SJSA1 (cell line): ENCODE results near the gene ANKRD27. TPM values are rescaled to one million over a fixed set of nuclear protein-coding genes. Genes with fewer than 3 reads are reported as not detected.
"Not testable (repeated sequence)": the region's sequence is repeated elsewhere in the genome, so short reads cannot be mapped to it uniquely, and the experiment has no call there.

Experiments used
- DNase-seq, 2 experiments: peaks; one replicate each; pipeline ENCODE4 v3.0.0-alpha.2; 2015 to 2020; ENCODE audit warnings: low spot score in 2 of 2, low read depth in 1 of 2
- H3K27ac ChIP-seq: fragments of 250-450 bp; sonication (Bioruptor Pico); 2 replicates; pipeline ENCODE4 v1.5.1; 2020; ENCODE audit warnings: mild to moderate bottlenecking, moderate library complexity
- H3K27me3 ChIP-seq: fragments of 250-450 bp; sonication (Bioruptor Pico); replicated peaks from 2 replicates; pipeline ENCODE4 v1.5.1; 2020; ENCODE audit warnings: mild to moderate bottlenecking, moderate library complexity
- H3K36me3 ChIP-seq: fragments of 250-450 bp; sonication (Bioruptor Pico); 2 replicates; pipeline ENCODE4 v1.5.1; 2020; ENCODE audit warnings: mild to moderate bottlenecking
- H3K4me1 ChIP-seq: fragments of 250-450 bp; sonication (Bioruptor Pico); replicated peaks from 2 replicates; pipeline ENCODE4 v1.6.1; 2021; ENCODE audit warnings: mild to moderate bottlenecking
- H3K4me3 ChIP-seq: fragments of 250-450 bp; sonication (Bioruptor Pico); 2 replicates; pipeline ENCODE4 v1.5.1; 2020; ENCODE audit warnings: mild to moderate bottlenecking
- H3K9me3 ChIP-seq: fragments of 250-450 bp; sonication (Bioruptor Pico); replicated peaks from 2 replicates; pipeline ENCODE4 v1.5.1; 2020; ENCODE audit warnings: mild to moderate bottlenecking
- total RNA-seq: library from RNA; depleted of rRNA; stranded (reverse); fragments of >200 nt; shearing (Covaris generic); gene quantifications from 2 replicates; pipeline ENCODE4 v1.2.3, GENCODE V29; 2014

Gene ANKRD27
- total RNA-seq, 1 experiment from 2014 or later, result 26.2 TPM

GRCh38 chr19:32656379-32656778 is 18.6 kb downstream of the ANKRD27 start:
- H3K27ac ChIP-seq, H3K4me3 ChIP-seq, DNase-seq, H3K4me1 ChIP-seq, H3K27me3 ChIP-seq, H3K9me3 ChIP-seq: not testable (repeated sequence)
- peaks cover 18% of the 10 kb centered on the region for H3K36me3 ChIP-seq

- Histone ChIP-seq H3K36me3 (peaks cover 24% of the 10 kb centered on the region), H3K9me3 (no peaks in the 10 kb centered on the region), H3K27ac (no peak overlapping the region), H3K4me1 (no peaks in the 10 kb centered on the region), H3K4me3 (no peak overlapping the region), H3K27me3 (no peaks in the 10 kb centered on the region)
- no peak for DNase-seq
Measured at GRCh38 chr19:32653599-32653915, 21.4 kb downstream of the ANKRD27 start.

GRCh38 chr19:32652894-32653598 is 21.9 kb downstream of the ANKRD27 start:
- no peaks in the 10 kb centered on the region for H3K27me3 ChIP-seq
- H3K27ac ChIP-seq, result no peak overlapping the region
- no peaks in the 10 kb centered on the region for H3K4me1 ChIP-seq
- peaks cover 27% of the 10 kb centered on the region for H3K36me3 ChIP-seq
- no peak for DNase-seq
- no peak overlapping the region for H3K4me3 ChIP-seq
- no peaks in the 10 kb centered on the region for H3K9me3 ChIP-seq

- not testable (repeated sequence) for DNase-seq, H3K4me3 ChIP-seq, H3K9me3 ChIP-seq, H3K27me3 ChIP-seq, H3K4me1 ChIP-seq, H3K27ac ChIP-seq
- H3K36me3 ChIP-seq, result peaks cover 31% of the 10 kb centered on the region
Measured at GRCh38 chr19:32652331-32652730, 22.6 kb downstream of the ANKRD27 start.

GRCh38 chr19:32651729-32652140 is 23.2 kb downstream of the ANKRD27 start:
- Histone ChIP-seq H3K27me3 (no peaks in the 10 kb centered on the region), H3K4me1 (no peaks in the 10 kb centered on the region), H3K27ac (no peak overlapping the region), H3K4me3 (no peak overlapping the region), H3K9me3 (no peaks in the 10 kb centered on the region), H3K36me3 (peaks cover 35% of the 10 kb centered on the region)
- no peak for DNase-seq

GRCh38 chr19:32650671-32651070 is 24.3 kb downstream of the ANKRD27 start:
- no peaks in the 10 kb centered on the region for H3K27me3 ChIP-seq
- DNase-seq, result no peak
- H3K36me3 ChIP-seq, result peaks cover 34% of the 10 kb centered on the region
- H3K9me3 ChIP-seq, result no peaks in the 10 kb centered on the region
- no peaks in the 10 kb centered on the region for H3K4me1 ChIP-seq
- no peak overlapping the region for H3K27ac ChIP-seq
- no peak overlapping the region for H3K4me3 ChIP-seq

GRCh38 chr19:32649751-32650150 is 25.2 kb downstream of the ANKRD27 start:
- Histone ChIP-seq H3K9me3 (no peaks in the 10 kb centered on the region), H3K4me1 (no peaks in the 10 kb centered on the region), H3K27ac (no peak overlapping the region), H3K27me3 (no peaks in the 10 kb centered on the region), H3K4me3 (no peak overlapping the region), H3K36me3 (peaks cover 26% of the 10 kb centered on the region)
- DNase-seq, result no peak

GRCh38 chr19:32647361-32647760 is 27.6 kb downstream of the ANKRD27 start:
- H3K4me1 ChIP-seq, result no peaks in the 10 kb centered on the region
- no peaks in the 10 kb centered on the region for H3K9me3 ChIP-seq
- no peak for DNase-seq
- H3K36me3 ChIP-seq, result peaks cover 41% of the 10 kb centered on the region
- no peak overlapping the region for H3K4me3 ChIP-seq
- H3K27ac ChIP-seq, result no peak overlapping the region
- no peaks in the 10 kb centered on the region for H3K27me3 ChIP-seq

GRCh38 chr19:32646556-32646955 is 28.4 kb downstream of the ANKRD27 start:
- Histone ChIP-seq H3K27ac (no peak overlapping the region), H3K4me1 (no peaks in the 10 kb centered on the region), H3K9me3 (no peaks in the 10 kb centered on the region), H3K4me3 (no peak overlapping the region), H3K27me3 (no peaks in the 10 kb centered on the region), H3K36me3 (peaks cover 45% of the 10 kb centered on the region)
- no peak for DNase-seq

- Histone ChIP-seq H3K4me1 (no peaks in the 10 kb centered on the region), H3K27ac (no peak overlapping the region), H3K36me3 (peaks cover 54% of the 10 kb centered on the region)
Measured at GRCh38 chr19:32642771-32643170, 32.2 kb downstream of the ANKRD27 start.

GRCh38 chr19:32638625-32639024 is 36.4 kb downstream of the ANKRD27 start:
- H3K4me3 ChIP-seq, result no peak overlapping the region
- H3K9me3 ChIP-seq, result no peaks in the 10 kb centered on the region
- peaks cover 41% of the 10 kb centered on the region for H3K36me3 ChIP-seq
- DNase-seq, result no peak
- H3K4me1 ChIP-seq, result no peaks in the 10 kb centered on the region
- no peak overlapping the region for H3K27ac ChIP-seq
- H3K27me3 ChIP-seq, result no peaks in the 10 kb centered on the region

More at GRCh38 chr19:32642771-32643170, 32.2 kb downstream of the ANKRD27 start:
- H3K4me3 ChIP-seq, result no peak overlapping the region
- DNase-seq, result no peak
- H3K9me3 ChIP-seq, result no peaks in the 10 kb centered on the region
- H3K27me3 ChIP-seq, result no peaks in the 10 kb centered on the region

- Histone ChIP-seq H3K27ac (no peak overlapping the region), H3K9me3 (no peaks in the 10 kb centered on the region), H3K36me3 (peaks cover 30% of the 10 kb centered on the region), H3K4me1 (no peaks in the 10 kb centered on the region), H3K4me3 (no peak overlapping the region), H3K27me3 (no peaks in the 10 kb centered on the region)
- no peak for DNase-seq
Measured at GRCh38 chr19:32637480-32637879, 37.5 kb downstream of the ANKRD27 start.

GRCh38 chr19:32631381-32631780 is 43.6 kb downstream of the ANKRD27 start:
- Histone ChIP-seq H3K4me1 (no peaks in the 10 kb centered on the region), H3K27me3 (no peaks in the 10 kb centered on the region), H3K36me3 (peaks cover 25% of the 10 kb centered on the region), H3K27ac (no peak overlapping the region), H3K4me3 (no peak overlapping the region), H3K9me3 (no peaks in the 10 kb centered on the region)
- DNase-seq, result no peak

- no peaks in the 10 kb centered on the region for H3K27me3 ChIP-seq
- peaks cover 25% of the 10 kb centered on the region for H3K36me3 ChIP-seq
- no peaks in the 10 kb centered on the region for H3K9me3 ChIP-seq
- H3K4me3 ChIP-seq, result no peak overlapping the region
- no peak overlapping the region for H3K27ac ChIP-seq
- no peak for DNase-seq
- H3K4me1 ChIP-seq, result no peaks in the 10 kb centered on the region
Measured at GRCh38 chr19:32630338-32630737, 44.6 kb downstream of the ANKRD27 start.

- H3K36me3 ChIP-seq, result peaks cover 32% of the 10 kb centered on the region
- H3K4me3 ChIP-seq, result no peak overlapping the region
- H3K27me3 ChIP-seq, result no peaks in the 10 kb centered on the region
- H3K27ac ChIP-seq, result no peak overlapping the region
- H3K9me3 ChIP-seq, result no peaks in the 10 kb centered on the region
- DNase-seq, result no peak
- H3K4me1 ChIP-seq, result no peaks in the 10 kb centered on the region
Measured at GRCh38 chr19:32627714-32628270, 47.2 kb downstream of the ANKRD27 start.
